ENCODE results near the gene SRBD1.

Gene SRBD1

GRCh38 chr2:45634223-45634622 lies 23.2 kb upstream of the SRBD1 start:
- DNase-seq, result no peak

- DNase-seq, result no peak
Measured at GRCh38 chr2:45631955-45632354, 20.9 kb upstream of the SRBD1 start.

- DNase-seq, result no peak
Measured at GRCh38 chr2:45631319-45631718, 20.3 kb upstream of the SRBD1 start.

GRCh38 chr2:45629971-45630370 lies 18.9 kb upstream of the SRBD1 start:
- no peak for DNase-seq

- DNase-seq, result no peak
Measured at GRCh38 chr2:45627911-45628310, 16.8 kb upstream of the SRBD1 start.

- no peak for DNase-seq
Measured at GRCh38 chr2:45626387-45627221, 15.5 kb upstream of the SRBD1 start.

GRCh38 chr2:45625824-45626223 lies 14.8 kb upstream of the SRBD1 start:
- no peak for DNase-seq

- no peak for DNase-seq
Measured at GRCh38 chr2:45623098-45623497, 12.0 kb upstream of the SRBD1 start.

GRCh38 chr2:45622336-45623075 lies 11.4 kb upstream of the SRBD1 start:
- no peak for DNase-seq

GRCh38 chr2:45617496-45617895 lies 6.4 kb upstream of the SRBD1 start:
- DNase-seq, result no peak

- DNase-seq, result no peak
Measured at GRCh38 chr2:45616658-45617411, 5.8 kb upstream of the SRBD1 start.

GRCh38 chr2:45614871-45615415 lies 3.9 kb upstream of the SRBD1 start:
- DNase-seq, result no peak

- DNase-seq, result no peak
Measured at GRCh38 chr2:45614330-45614729, 3.3 kb upstream of the SRBD1 start.

GRCh38 chr2:45612731-45613130 lies 1.7 kb upstream of the SRBD1 start:
- no peak for DNase-seq

- DNase-seq, result no peak
Measured at GRCh38 chr2:45612285-45612684, 1.2 kb upstream of the SRBD1 start.

GRCh38 chr2:45610281-45611019 lies 617 bp downstream of the SRBD1 start:
- peak; percentile 18 for DNase-seq

- no peak for DNase-seq
Measured at GRCh38 chr2:45607701-45608100, 3.4 kb downstream of the SRBD1 start.

GRCh38 chr2:45606796-45607195 lies 4.3 kb downstream of the SRBD1 start:
- DNase-seq, result no peak

GRCh38 chr2:45605116-45605515 lies 6.0 kb downstream of the SRBD1 start:
- DNase-seq, result no peak

GRCh38 chr2:45602624-45603023 lies 8.4 kb downstream of the SRBD1 start:
- no peak for DNase-seq

- no peak for DNase-seq
Measured at GRCh38 chr2:45598545-45598944, 12.5 kb downstream of the SRBD1 start.

GRCh38 chr2:45596761-45597160 lies 14.3 kb downstream of the SRBD1 start:
- no peak for DNase-seq
